Stimulated activated CD8-positive, alpha-beta memory T cell treated with anti-CD3 and anti-CD28 coated beads, Interleukin-7, amount 100 ng/mL, for 1 hour (primary cell): ENCODE data around the gene SYT9.
"Not testable (repeated sequence)": the region's sequence is repeated elsewhere in the genome, so short reads cannot be mapped to it uniquely, and the experiment has no call there.

Source experiments
- DNase-seq, 2 donors: peaks; one replicate each; pipeline ENCODE4 v3.0.0-alpha.2; 2020; ENCODE audit warnings: low read depth in 2 of 2

Gene SYT9

GRCh38 chr11:7272373-7272772, 20.7 kb downstream of the SYT9 start:
- DNase-seq = no peak

DNA sequence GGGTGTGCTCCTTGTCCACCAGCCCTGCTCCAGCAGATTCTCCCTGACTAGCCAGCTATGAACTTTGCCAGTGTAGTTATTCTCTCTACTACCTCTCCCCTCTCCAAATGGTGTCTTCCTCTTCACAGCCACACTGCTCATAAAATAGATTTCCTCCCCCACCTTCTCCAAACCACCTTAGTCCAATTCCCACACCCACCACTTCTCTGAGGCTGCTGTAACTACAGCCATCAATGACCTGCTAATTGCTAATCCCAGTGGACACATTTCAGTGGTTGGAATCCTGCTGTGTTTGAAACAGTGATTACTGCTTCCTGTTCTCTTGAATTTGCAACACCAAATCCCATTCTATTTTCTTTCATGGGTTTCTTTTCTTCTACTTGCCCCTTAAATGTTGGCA, 23.4 kb downstream of the SYT9 start:
- no peak for DNase-seq

DNA sequence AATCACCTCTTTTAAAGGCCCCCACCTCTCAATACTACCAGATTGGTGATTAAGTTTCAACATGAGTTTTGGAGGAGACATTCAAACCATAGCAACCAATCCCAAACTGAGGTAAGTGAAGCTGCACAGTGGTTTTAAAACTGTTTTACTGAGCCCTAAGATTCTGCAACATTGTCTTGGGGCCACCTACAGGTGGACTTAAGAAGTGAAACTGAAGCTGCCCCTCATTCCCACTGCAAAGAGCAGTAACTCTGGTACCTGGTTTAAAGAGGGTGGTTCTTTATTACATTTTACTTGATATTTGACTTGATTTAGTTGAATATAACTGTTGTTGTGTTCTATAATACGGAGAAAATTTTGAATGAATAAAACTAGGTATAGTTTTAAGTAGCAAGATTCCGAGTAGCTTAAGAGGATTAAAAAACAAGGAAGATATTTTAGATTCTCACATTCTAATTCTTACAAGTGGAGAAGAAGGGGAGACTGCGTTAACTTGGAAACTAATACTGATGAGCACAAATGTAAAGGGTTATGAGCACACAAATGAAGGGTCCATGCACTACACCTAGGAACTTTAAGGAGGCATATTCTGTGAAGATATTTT, 26.7 kb downstream of the SYT9 start:
- DNase-seq = no peak

- DNase-seq = no peak
Measured at GRCh38 chr11:7279676-7280075, 28.0 kb downstream of the SYT9 start.

DNA sequence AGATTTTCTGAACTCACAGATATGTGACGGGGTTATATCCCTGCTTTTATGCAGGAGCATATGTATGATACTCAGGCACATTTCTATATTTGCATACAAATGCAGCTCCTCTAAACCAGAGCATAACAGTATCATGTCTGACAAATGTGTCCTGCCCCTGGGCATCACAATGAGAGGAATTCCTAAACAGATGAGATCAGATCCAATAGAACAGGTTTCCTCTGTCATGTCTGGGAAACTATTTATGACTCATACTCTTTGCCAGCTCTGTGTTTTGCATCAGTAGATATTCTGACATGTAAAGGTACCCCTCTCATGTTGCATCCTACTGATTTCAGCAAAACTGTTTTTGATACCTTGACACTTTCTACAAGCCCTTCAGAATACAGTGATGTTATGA, 29.4 kb downstream of the SYT9 start:
- no peak for DNase-seq

DNA sequence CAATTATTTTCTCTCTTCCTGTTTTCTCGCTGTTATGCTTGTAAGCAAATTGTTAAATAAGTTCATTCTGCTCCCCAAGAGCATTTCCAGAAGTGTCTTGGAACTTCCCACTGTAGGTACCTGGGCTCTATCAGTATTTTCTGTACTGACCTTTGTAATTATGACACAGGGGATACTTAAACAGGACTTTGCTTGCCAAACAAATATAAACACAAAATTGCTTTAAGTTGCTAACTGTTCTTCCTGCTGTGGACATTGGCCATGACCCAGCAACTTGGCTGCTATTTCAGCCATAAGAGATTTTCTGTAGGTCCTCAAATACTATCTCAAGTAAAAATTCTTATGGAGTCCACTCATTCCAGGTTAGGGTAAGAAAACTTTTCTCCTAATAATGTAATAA, 30.1 kb downstream of the SYT9 start:
- DNase-seq = no peak

- no peak for DNase-seq
Measured at GRCh38 chr11:7286178-7286577, 34.5 kb downstream of the SYT9 start.

GRCh38 chr11:7291100-7291829, 39.6 kb downstream of the SYT9 start:
- DNase-seq = no peak

GRCh38 chr11:7292922-7293321, 41.2 kb downstream of the SYT9 start:
- DNase-seq = no peak

DNA sequence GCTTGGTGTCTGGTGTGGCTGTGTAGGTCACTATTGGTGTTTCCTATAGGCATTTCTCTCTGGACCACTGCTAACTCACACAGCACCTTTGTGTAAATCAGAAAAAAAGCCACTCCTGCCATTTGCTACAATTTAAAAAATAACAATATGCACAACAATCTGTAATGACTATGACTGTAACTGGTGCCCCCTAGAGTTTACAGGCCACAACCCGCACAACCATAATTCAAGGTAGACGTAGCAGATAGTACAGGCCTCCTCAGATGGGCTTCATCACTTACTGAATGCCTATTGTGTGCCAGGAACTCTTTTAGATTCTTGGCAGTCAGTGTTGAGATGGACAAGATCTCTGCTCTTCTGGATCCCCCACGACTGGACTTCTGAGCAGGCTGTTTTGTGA, 47.7 kb downstream of the SYT9 start:
- DNase-seq = no peak

- DNase-seq = no peak
Measured at GRCh38 chr11:7300281-7300680, 48.6 kb downstream of the SYT9 start.

DNA sequence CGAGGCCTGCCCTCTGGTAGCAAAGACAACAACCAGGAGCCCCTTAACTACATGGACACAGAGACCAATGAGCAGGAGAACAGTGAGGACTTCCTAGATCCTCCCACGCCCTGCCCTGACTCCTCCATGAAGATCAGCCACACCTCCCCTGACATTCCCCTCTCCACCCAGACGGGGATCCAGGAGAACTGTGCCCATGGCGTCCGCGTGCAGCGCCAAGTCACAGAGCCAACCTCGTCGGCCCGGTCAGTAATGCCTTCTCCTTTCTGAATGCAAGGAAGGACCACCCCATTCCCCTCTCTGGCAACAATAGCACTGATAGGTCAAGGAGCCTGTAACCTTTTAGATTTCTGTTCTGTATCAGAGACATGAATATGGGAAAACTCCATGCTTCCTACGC, 51.4 kb downstream of the SYT9 start:
- no peak for DNase-seq

- DNase-seq = no peak
Measured at GRCh38 chr11:7306900-7307299, 55.2 kb downstream of the SYT9 start.

DNA sequence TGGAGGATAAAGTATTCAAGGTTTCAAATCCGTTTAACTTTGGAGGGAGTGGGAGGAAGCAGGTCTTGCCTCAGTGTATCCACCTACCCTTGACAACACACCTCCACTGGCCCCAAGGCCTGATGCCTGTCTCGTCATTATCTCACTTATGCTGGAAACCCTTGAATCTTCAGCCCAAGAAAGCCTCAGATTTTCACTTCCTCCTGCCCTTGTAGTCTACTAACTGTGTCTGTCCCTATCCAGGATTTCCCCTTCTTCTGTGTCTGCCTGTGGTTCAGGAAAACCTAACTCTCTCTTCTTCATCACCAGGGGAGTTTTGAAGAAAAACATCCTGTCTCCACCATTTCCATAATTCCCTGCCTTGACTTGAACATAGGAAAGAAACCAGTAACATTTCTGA, 56.1 kb downstream of the SYT9 start:
- DNase-seq = no peak

GRCh38 chr11:7311903-7312302, 60.2 kb downstream of the SYT9 start:
- DNase-seq = no peak

DNA sequence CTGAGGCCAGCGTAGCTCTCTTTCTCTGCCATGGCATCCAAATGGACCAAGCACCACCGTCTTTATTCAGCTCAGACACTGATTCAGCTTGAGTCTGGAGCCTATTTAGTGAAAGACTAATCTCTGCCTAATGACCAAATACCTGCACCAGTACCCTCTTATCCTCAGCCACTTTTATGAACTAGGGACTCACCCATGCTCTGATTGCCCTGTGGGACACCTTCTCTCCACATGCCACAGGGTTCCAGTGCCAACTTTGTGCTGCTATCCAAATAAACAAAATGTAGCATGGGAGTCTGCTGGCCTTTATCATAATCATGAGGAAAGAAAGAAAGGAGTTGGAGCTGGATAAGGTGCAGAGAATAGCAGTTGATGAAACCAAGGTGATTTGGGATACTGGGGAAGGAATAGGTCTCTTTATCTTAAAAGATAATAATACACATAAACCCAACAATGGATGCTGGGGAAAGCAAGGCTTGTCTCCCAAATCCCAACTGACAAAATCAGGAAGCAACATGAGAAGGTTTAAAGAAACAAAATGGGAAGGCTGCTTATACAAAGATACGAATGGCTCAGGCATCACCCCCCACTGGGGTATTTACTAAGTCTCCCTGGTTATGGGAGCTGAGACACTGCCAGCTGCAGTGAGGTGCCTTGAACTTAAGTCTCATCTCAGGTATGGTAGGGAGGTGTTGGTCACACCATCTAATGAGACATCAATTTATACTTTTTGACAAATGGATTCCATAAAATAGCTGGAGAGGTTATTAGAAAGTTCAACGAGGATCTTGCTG, 63.3 kb downstream of the SYT9 start:
- no peak for DNase-seq

DNA sequence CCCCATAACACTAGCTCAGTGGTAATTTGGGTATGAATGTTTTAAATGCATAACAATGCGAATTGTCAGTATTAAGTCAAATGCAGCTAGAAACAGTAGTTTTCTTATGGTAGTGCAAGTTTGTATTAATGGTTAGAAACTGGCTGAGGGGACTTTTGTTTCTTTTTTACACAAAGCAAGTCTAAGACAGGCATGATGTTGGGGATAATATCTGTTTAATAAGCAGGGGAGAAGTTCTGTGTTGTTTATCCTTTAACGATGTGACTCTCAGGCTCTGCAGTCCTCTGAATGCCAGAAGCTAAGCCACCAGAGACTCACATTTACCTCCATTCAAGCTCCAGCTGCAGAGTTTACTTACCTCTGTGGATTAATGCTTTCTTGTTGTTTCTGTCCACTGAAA, 67.8 kb downstream of the SYT9 start:
- no peak for DNase-seq

- no peak for DNase-seq
Measured at GRCh38 chr11:7320306-7320705, 68.6 kb downstream of the SYT9 start.

- no peak for DNase-seq
Measured at GRCh38 chr11:7321473-7322450, 70.1 kb downstream of the SYT9 start.

GRCh38 chr11:7332451-7332850, 80.7 kb downstream of the SYT9 start:
- no peak for DNase-seq

DNA sequence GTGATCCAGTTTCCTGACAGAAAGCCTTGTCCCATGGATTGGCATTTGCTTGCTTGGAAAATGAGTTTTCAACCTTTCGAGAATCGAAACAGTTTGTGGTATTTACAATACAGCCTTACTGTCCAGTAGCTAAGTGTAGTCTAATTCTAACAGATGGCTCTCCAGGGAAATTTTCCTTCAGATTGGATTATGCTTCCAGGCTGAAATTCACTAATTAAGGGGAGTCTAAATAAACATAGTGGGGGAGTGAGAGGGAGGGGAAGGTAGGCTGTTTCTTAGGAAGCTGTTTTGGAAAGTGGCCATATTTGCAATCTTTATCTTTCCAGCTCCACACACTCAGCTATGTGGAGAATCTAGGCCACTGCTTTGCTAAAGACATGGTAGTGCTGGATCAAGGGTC, 81.3 kb downstream of the SYT9 start:
- DNase-seq = no peak

DNA sequence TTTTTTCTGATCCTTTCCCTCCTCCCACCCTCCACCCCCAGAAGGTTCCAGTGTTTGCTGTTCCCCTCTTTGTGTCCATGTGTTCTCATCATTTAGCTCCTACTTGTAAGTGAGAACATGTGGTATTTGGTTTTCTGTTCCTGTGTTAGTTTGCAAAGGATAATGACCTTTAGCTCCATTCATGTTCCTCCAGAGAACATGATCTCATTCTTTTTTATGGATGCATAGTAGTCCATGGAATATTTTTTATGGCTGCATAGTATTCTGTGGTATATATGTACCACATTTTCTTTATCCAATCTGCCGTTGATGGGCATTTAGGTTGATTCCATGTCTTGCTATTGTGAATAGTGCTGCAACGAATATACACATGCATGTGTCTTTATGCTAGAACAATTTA, 83.7 kb downstream of the SYT9 start:
- not testable (repeated sequence) for DNase-seq
